K562 (cell line): ENCODE results near the gene ETNK2. TPM values are rescaled to one million over a fixed set of nuclear protein-coding genes. Genes with fewer than 3 reads are reported as not detected.

Experiments
- HDAC8 ChIP-seq: fragments of 450-650 bp; IDR thresholded peaks from 2 replicates; pipeline ENCODE4 v1.6.1; 2016; ENCODE audit warnings: mild to moderate bottlenecking, missing genetic modification characterization, moderate library complexity, missing compliant biosample characterization
- NCOA4 ChIP-seq: fragments of 450-650 bp; IDR thresholded peaks from 2 replicates; pipeline ENCODE4 v1.6.1; 2018; ENCODE audit warnings: mild to moderate bottlenecking; ENCODE audit not compliant: partially characterized antibody
- NR1H2 ChIP-seq: sonication (generic); formaldehyde crosslinking; IDR thresholded peaks from 2 replicates; pipeline ENCODE4 v1.4.0; 2020; ENCODE audit warnings: mild to moderate bottlenecking, missing genetic modification reagents
- NUFIP1 ChIP-seq: fragments of 450-650 bp; IDR thresholded peaks from 2 replicates; pipeline ENCODE4 v1.6.1; 2018; ENCODE audit not compliant: partially characterized antibody
- PRPF4 ChIP-seq: fragments of 200-400 bp; formaldehyde crosslinking; IDR thresholded peaks from one replicate; pipeline ENCODE4 v1.6.1; 2017; ENCODE audit warnings: low read length, low read depth, mild to moderate bottlenecking; ENCODE audit not compliant: insufficient read depth, poor library complexity, severe bottlenecking
- TAF7 ChIP-seq: fragments of 450-650 bp; IDR thresholded peaks from 2 replicates; pipeline ENCODE4 v1.6.1; 2016; ENCODE audit warnings: missing genetic modification characterization, missing compliant biosample characterization
- ZNF584 ChIP-seq: fragments of 200-800 bp; sonication (Bioruptor generic); IDR thresholded peaks from 2 replicates; pipeline ENCODE4 v1.6.1; 2016; ENCODE audit warnings: low read depth, mild to moderate bottlenecking, missing genetic modification characterization, missing compliant biosample characterization
- polyA plus RNA-seq, 8 experiments: library from polyadenylated mRNA; depleted of rRNA in 4 of 8; stranded (reverse) in 5 of 8; unstranded in 3 of 8; fragments of >200 nt; fragmentation: Nextera tagmentation in 2 of 8; fragmentation: Illumina TruSeq in 1 of 8; extraction: Ambion mirVana in 2 of 8; extraction: Trizol in 1 of 8; gene quantifications; 2 replicates each; pipeline versions ENCODE4 v1.2.1 to v1.2.3, GENCODE V29; 2011 to 2014; ENCODE audit warnings: inconsistent platforms in 1 of 8, missing spikeins in 1 of 8
- total RNA-seq, 7 experiments: library from RNA; depleted of rRNA in 6 of 7; stranded (reverse); fragments of >200 nt in 6 of 7; fragmentation: Illumina TruSeq in 2 of 7; extraction: Trizol in 2 of 7; gene quantifications; 2 replicates each; pipeline versions ENCODE4 v1.2.1 to v1.2.3, GENCODE V29; 2011 to 2021; ENCODE audit warnings: low replicate concordance in 1 of 7
- TF ChIP-seq, protein P1 (sequence below): fragments of 250-450 bp; sonication (Bioruptor Pico); IDR thresholded peaks from 2 replicates; pipeline ENCODE4 v1.8.0; 2022; ENCODE audit warnings: moderate library complexity, mild to moderate bottlenecking, inconsistent platforms
- TF ChIP-seq, protein P2 (sequence below): sonication (generic); formaldehyde crosslinking; IDR thresholded peaks from 2 replicates; pipeline ENCODE4 v1.8.1; 2023; ENCODE audit warnings: mild to moderate bottlenecking, missing genetic modification reagents
- TF ChIP-seq, protein P3 (sequence below): sonication (generic); formaldehyde crosslinking; IDR thresholded peaks from 2 replicates; pipeline ENCODE4 v1.8.0; 2022; ENCODE audit warnings: missing genetic modification reagents, mild to moderate bottlenecking, borderline replicate concordance
- TF ChIP-seq, protein P4 (sequence below), 2 experiments: fragments of 450-650 bp in 1 of 2; sonication (generic) in 1 of 2; formaldehyde crosslinking in 1 of 2; IDR thresholded peaks; 2 replicates each; pipeline versions ENCODE4 v1.7.1 to v1.9.0; 2016 to 2022; ENCODE audit warnings: inconsistent platforms in 1 of 2, mild to moderate bottlenecking in 1 of 2, missing genetic modification reagents in 1 of 2
- TF ChIP-seq, protein P5 (sequence below): sonication (generic); formaldehyde crosslinking; IDR thresholded peaks from 2 replicates; pipeline ENCODE4 v1.8.0; 2022; ENCODE audit warnings: mild to moderate bottlenecking, missing genetic modification reagents, borderline replicate concordance

ETNK2 gene
- total and polyA plus RNA-seq, 9 of the 15 experiments (the other 6 are each of a cell fraction or from before 2014, with no cell fraction given), result 0.03 to 0.38 (median 0.13) TPM; not detected in 4

DNA sequence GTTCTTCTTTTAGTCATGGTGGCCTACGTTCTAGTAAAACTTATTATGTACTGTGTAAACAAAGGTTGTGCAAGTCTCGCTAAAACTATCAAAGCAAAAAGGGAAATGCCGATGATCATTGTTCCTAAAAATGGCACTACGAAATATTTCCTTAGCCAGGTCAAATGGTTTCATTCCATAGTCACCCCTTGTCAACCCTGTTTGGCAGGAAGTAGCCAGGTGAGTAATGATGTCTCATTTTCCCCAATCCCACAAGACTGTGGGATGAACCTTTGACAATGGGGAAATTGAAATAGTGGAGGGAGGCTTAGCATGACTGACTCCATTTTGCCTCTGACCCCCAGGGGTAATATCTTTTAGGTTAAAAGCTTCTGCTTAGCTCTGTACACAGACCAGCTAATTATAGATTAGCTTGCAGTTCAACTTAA lies 19.9 kb upstream of the ETNK2 start (continued):
- TF ChIP-seq ZNF584 (CRISPR knock-in tag), result peak; percentile 93; the same call in 1 of the 2 replicates
- no peak for TF ChIP-seq NCOA4
- TF ChIP-seq, protein P1, sequence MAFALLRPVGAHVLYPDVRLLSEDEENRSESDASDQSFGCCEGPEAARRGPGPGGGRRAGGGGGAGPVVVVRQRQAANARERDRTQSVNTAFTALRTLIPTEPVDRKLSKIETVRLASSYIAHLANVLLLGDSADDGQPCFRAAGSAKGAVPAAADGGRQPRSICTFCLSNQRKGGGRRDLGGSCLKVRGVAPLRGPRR, result no peak
- TF ChIP-seq, protein P2, sequence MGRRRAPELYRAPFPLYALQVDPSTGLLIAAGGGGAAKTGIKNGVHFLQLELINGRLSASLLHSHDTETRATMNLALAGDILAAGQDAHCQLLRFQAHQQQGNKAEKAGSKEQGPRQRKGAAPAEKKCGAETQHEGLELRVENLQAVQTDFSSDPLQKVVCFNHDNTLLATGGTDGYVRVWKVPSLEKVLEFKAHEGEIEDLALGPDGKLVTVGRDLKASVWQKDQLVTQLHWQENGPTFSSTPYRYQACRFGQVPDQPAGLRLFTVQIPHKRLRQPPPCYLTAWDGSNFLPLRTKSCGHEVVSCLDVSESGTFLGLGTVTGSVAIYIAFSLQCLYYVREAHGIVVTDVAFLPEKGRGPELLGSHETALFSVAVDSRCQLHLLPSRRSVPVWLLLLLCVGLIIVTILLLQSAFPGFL (CRISPR knock-in tag), result no peak
- TF ChIP-seq, protein P3, sequence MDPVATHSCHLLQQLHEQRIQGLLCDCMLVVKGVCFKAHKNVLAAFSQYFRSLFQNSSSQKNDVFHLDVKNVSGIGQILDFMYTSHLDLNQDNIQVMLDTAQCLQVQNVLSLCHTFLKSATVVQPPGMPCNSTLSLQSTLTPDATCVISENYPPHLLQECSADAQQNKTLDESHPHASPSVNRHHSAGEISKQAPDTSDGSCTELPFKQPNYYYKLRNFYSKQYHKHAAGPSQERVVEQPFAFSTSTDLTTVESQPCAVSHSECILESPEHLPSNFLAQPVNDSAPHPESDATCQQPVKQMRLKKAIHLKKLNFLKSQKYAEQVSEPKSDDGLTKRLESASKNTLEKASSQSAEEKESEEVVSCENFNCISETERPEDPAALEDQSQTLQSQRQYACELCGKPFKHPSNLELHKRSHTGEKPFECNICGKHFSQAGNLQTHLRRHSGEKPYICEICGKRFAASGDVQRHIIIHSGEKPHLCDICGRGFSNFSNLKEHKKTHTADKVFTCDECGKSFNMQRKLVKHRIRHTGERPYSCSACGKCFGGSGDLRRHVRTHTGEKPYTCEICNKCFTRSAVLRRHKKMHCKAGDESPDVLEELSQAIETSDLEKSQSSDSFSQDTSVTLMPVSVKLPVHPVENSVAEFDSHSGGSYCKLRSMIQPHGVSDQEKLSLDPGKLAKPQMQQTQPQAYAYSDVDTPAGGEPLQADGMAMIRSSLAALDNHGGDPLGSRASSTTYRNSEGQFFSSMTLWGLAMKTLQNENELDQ (CRISPR knock-in tag), result no peak
- no peak for TF ChIP-seq HDAC8 (tag)
- no peak for TF ChIP-seq NUFIP1
- TF ChIP-seq, protein P4, sequence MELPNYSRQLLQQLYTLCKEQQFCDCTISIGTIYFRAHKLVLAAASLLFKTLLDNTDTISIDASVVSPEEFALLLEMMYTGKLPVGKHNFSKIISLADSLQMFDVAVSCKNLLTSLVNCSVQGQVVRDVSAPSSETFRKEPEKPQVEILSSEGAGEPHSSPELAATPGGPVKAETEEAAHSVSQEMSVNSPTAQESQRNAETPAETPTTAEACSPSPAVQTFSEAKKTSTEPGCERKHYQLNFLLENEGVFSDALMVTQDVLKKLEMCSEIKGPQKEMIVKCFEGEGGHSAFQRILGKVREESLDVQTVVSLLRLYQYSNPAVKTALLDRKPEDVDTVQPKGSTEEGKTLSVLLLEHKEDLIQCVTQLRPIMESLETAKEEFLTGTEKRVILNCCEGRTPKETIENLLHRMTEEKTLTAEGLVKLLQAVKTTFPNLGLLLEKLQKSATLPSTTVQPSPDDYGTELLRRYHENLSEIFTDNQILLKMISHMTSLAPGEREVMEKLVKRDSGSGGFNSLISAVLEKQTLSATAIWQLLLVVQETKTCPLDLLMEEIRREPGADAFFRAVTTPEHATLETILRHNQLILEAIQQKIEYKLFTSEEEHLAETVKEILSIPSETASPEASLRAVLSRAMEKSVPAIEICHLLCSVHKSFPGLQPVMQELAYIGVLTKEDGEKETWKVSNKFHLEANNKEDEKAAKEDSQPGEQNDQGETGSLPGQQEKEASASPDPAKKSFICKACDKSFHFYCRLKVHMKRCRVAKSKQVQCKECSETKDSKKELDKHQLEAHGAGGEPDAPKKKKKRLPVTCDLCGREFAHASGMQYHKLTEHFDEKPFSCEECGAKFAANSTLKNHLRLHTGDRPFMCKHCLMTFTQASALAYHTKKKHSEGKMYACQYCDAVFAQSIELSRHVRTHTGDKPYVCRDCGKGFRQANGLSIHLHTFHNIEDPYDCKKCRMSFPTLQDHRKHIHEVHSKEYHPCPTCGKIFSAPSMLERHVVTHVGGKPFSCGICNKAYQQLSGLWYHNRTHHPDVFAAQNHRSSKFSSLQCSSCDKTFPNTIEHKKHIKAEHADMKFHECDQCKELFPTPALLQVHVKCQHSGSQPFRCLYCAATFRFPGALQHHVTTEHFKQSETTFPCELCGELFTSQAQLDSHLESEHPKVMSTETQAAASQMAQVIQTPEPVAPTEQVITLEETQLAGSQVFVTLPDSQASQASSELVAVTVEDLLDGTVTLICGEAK (IDR thresholded peaks at IDR 0.05), result no peak
- TF ChIP-seq, protein P4 (CRISPR knock-in tag; IDR thresholded peaks at IDR 0.05), result no peak
- no peak for TF ChIP-seq NR1H2
- no peak for TF ChIP-seq PRPF4
- TF ChIP-seq, protein P5, sequence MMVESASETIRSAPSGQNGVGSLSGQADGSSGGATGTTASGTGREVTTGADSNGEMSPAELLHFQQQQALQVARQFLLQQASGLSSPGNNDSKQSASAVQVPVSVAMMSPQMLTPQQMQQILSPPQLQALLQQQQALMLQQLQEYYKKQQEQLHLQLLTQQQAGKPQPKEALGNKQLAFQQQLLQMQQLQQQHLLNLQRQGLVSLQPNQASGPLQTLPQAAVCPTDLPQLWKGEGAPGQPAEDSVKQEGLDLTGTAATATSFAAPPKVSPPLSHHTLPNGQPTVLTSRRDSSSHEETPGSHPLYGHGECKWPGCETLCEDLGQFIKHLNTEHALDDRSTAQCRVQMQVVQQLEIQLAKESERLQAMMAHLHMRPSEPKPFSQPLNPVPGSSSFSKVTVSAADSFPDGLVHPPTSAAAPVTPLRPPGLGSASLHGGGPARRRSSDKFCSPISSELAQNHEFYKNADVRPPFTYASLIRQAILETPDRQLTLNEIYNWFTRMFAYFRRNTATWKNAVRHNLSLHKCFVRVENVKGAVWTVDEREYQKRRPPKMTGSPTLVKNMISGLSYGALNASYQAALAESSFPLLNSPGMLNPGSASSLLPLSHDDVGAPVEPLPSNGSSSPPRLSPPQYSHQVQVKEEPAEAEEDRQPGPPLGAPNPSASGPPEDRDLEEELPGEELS, result no peak
- no peak for TF ChIP-seq TAF7 (tag)
